K562 (cell line): ENCODE measurements around the gene TMEM53. TPM values are rescaled to one million over a fixed set of nuclear protein-coding genes. Genes with fewer than 3 reads are reported as not detected.
A peak's percentile ranks its signal among the peaks of the same experiment; 100 is the strongest.

Experiments used
- E2F6 ChIP-seq, 2 experiments: IDR thresholded peaks; 2 replicates each; pipeline ENCODE4 v1.6.1; 2011; ENCODE audit warnings: borderline replicate concordance in 1 of 2, control low read depth in 1 of 2, low read depth in 1 of 2, low read length in 1 of 2, mild to moderate bottlenecking in 1 of 2, mixed read lengths in 1 of 2, moderate library complexity in 1 of 2; ENCODE audit not compliant: insufficient read depth in 1 of 2, insufficient read length in 1 of 2, poor library complexity in 1 of 2, severe bottlenecking in 1 of 2; ENCODE audit errors: extremely low read depth in 1 of 2
- ELK3 ChIP-seq: fragments of 450-650 bp; formaldehyde crosslinking; IDR thresholded peaks from 2 replicates; pipeline ENCODE4 v1.4.0; 2020; ENCODE audit warnings: mild to moderate bottlenecking
- ETV1 ChIP-seq: fragments of 450-650 bp; conservative IDR thresholded peaks from 2 replicates; pipeline ENCODE4 v1.6.1; 2016; ENCODE audit warnings: missing genetic modification characterization, control low read depth, low read depth, missing compliant biosample characterization
- GTF2A2 ChIP-seq: IDR thresholded peaks from 2 replicates; pipeline ENCODE4 v1.6.1; 2016; ENCODE audit warnings: mild to moderate bottlenecking, missing genetic modification characterization, missing compliant biosample characterization
- KAT8 ChIP-seq: fragments of 450-650 bp; IDR thresholded peaks from 2 replicates; pipeline ENCODE4 v1.6.1; 2016; ENCODE audit warnings: low read depth, mild to moderate bottlenecking
- MAFG ChIP-seq: fragments of 450-650 bp; conservative IDR thresholded peaks from 2 replicates; pipeline ENCODE4 v1.6.1; 2016; ENCODE audit warnings: missing genetic modification characterization, missing compliant biosample characterization
- MECOM ChIP-seq: fragments of 250-450 bp; sonication (Bioruptor Pico); IDR thresholded peaks from 2 replicates; pipeline ENCODE4 v1.8.0; 2022; ENCODE audit warnings: inconsistent platforms
- MYBL2 ChIP-seq, 2 experiments: fragments of 450-650 bp in 1 of 2; sonication (generic) in 1 of 2; formaldehyde crosslinking in 1 of 2; IDR thresholded peaks; 2 replicates each; pipeline versions ENCODE4 v1.6.1 to v1.8.1; 2017 to 2022; ENCODE audit warnings: borderline replicate concordance in 1 of 2, inconsistent platforms in 1 of 2, low read depth in 1 of 2, mild to moderate bottlenecking in 1 of 2, missing genetic modification reagents in 1 of 2, moderate library complexity in 1 of 2
- NR2C2 ChIP-seq, 2 experiments: fragments of 200-800 bp in 1 of 2; sonication (Bioruptor generic) in 1 of 2; sonication (generic) in 1 of 2; formaldehyde crosslinking in 1 of 2; IDR thresholded peaks; 2 replicates each; pipeline versions ENCODE4 v1.6.1 to v1.8.0; 2016 to 2022; ENCODE audit warnings: mild to moderate bottlenecking in 1 of 2, missing compliant biosample characterization in 1 of 2, missing genetic modification characterization in 1 of 2, missing genetic modification reagents in 1 of 2
- POLR2AphosphoS5 ChIP-seq: IDR thresholded peaks from 2 replicates; pipeline ENCODE4 v1.6.1; 2011; ENCODE audit warnings: mild to moderate bottlenecking, low read depth, low read length, moderate library complexity; ENCODE audit not compliant: control insufficient read depth, insufficient read depth
- POLR2G ChIP-seq: fragments of 200-400 bp; formaldehyde crosslinking; IDR thresholded peaks from 2 replicates; pipeline ENCODE4 v1.6.1; 2017; ENCODE audit warnings: low read depth, mild to moderate bottlenecking, antibody characterized with exemption, low read length, moderate library complexity
- RBBP5 ChIP-seq: fragments of 200-600 bp; sonication (generic); IDR thresholded peaks from 2 replicates; pipeline ENCODE4 v1.6.1; 2012; ENCODE audit warnings: borderline replicate concordance, mild to moderate bottlenecking, low read length, control low read depth, inconsistent platforms; ENCODE audit not compliant: insufficient read depth, poor library complexity, severe bottlenecking
- SIN3A ChIP-seq, 2 experiments: fragments of 150-350 bp in 1 of 2; IDR thresholded peaks; 2 replicates each; pipeline ENCODE4 v1.6.1; 2011 to 2016; ENCODE audit warnings: borderline replicate concordance in 2 of 2, low read depth in 2 of 2, low read length in 2 of 2, mild to moderate bottlenecking in 2 of 2, moderate library complexity in 2 of 2; ENCODE audit not compliant: control insufficient read depth in 1 of 2
- SOX6 ChIP-seq: fragments of 450-650 bp; IDR thresholded peaks from 2 replicates; pipeline ENCODE4 v1.6.1; 2014; ENCODE audit warnings: mild to moderate bottlenecking
- THRAP3 ChIP-seq: fragments of 450-650 bp; IDR thresholded peaks from 2 replicates; pipeline ENCODE4 v1.6.1; 2016; ENCODE audit warnings: mild to moderate bottlenecking, inconsistent platforms, borderline replicate concordance
- ZBTB7A ChIP-seq: IDR thresholded peaks from 2 replicates; pipeline ENCODE4 v1.6.1; 2011; ENCODE audit warnings: low read depth, mild to moderate bottlenecking, low read length, moderate library complexity, borderline replicate concordance; ENCODE audit not compliant: control insufficient read depth
- polyA plus RNA-seq, 8 experiments: library from polyadenylated mRNA; depleted of rRNA in 4 of 8; stranded (reverse) in 5 of 8; unstranded in 3 of 8; fragments of >200 nt; fragmentation: Nextera tagmentation in 2 of 8; fragmentation: Illumina TruSeq in 1 of 8; extraction: Ambion mirVana in 2 of 8; extraction: Trizol in 1 of 8; gene quantifications; 2 replicates each; pipeline versions ENCODE4 v1.2.1 to v1.2.3, GENCODE V29; 2011 to 2014; ENCODE audit warnings: inconsistent platforms in 1 of 8, missing spikeins in 1 of 8
- total RNA-seq, 7 experiments: library from RNA; depleted of rRNA in 6 of 7; stranded (reverse); fragments of >200 nt in 6 of 7; fragmentation: Illumina TruSeq in 2 of 7; extraction: Trizol in 2 of 7; gene quantifications; 2 replicates each; pipeline versions ENCODE4 v1.2.1 to v1.2.3, GENCODE V29; 2011 to 2021; ENCODE audit warnings: low replicate concordance in 1 of 7
- TF ChIP-seq, protein P1 (sequence below): fragments of 450-650 bp; IDR thresholded peaks from 2 replicates; pipeline ENCODE4 v1.6.1; 2016; ENCODE audit warnings: antibody characterized with exemption

TMEM53 gene
- total and polyA plus RNA-seq, 9 of the 15 experiments (the other 6 are each of a cell fraction or from before 2014, with no cell fraction given) = 0.23 to 3.7 (median 2.0) TPM

DNA sequence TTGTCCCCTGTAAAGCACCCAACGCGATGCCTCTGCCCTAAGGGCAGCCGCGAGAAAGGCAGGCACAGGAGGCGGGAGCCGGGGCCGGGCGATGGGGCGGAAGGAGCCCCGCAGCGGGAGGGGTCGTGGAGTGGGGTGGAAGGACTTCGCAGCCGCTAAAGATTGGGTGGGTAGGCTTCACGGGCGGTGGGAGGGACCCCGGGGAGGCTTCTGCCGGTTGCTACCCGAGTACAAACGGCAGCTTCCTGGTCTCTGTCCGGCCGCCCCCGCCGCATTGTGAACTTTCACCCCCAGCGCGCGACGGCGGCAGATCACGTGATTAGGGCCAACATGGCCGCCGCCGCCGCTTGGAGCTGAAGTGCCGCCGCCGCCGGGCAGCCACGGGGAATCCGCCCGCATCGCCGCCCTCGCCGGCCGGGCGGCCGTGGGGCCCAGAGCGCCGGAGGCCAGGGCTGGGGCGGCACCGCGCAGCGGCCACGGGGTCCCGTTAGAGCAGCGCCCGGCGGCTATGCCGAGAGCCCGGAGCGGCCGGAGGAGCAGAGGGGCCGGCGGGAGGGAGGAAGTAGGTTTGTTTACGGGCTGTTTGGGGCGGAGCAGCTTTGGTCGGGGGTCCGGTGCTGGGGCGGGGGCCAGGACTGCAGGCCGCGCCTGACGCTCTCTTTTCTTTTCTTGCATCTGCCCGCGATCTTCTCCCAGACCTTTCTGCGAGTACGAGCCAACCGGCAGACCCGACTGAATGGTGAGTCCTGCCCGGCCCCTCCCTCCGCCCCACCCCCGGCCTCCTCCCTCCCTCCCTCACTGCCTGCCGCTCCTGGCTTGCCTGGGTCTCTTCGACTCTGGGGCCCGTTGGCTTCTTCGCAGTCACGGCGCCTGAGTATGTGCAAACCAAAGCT lies 42.4 kb downstream of the TMEM53 start (continued):
- peak; percentile 99 for TF ChIP-seq NR2C2 (CRISPR knock-in tag; IDR thresholded peaks at IDR 0.05)
- TF ChIP-seq NR2C2 (tag; IDR thresholded peaks at IDR 0.05) = peak; percentile 100
- TF ChIP-seq THRAP3 = no peak
- peak; percentile 55 to 76 for TF ChIP-seq E2F6 (IDR thresholded peaks at IDR 0.05; ENCODE audit: borderline replicate concordance in 1 of 2, extremely low read depth in 1 of 2, insufficient read depth in 1 of 2, insufficient read length in 1 of 2, low read depth in 1 of 2, low read length in 1 of 2, poor library complexity in 1 of 2, severe bottlenecking in 1 of 2)
- peak; percentile 84 for TF ChIP-seq ZBTB7A
- TF ChIP-seq MYBL2 (IDR thresholded peaks at IDR 0.05; ENCODE audit: low read depth) = no peak
- TF ChIP-seq MYBL2 (CRISPR knock-in tag; IDR thresholded peaks at IDR 0.05; ENCODE audit: borderline replicate concordance) = no peak
- TF ChIP-seq, protein P1, sequence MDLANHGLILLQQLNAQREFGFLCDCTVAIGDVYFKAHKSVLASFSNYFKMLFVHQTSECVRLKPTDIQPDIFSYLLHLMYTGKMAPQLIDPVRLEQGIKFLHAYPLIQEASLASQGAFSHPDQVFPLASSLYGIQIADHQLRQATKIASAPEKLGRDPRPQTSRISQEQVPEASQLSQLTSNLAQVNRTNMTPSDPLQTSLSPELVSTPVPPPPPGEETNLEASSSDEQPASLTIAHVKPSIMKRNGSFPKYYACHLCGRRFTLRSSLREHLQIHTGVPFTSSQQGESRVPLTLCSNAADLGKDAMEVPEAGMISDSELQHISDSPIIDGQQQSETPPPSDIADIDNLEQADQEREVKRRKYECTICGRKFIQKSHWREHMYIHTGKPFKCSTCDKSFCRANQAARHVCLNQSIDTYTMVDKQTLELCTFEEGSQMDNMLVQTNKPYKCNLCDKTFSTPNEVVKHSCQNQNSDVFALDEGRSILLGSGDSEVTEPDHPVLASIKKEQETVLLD = peak; percentile 71
- peak; percentile 57; the same call in 1 of the 2 replicates for TF ChIP-seq MECOM (CRISPR knock-in tag)
- peak; percentile 45 for TF ChIP-seq SOX6
- no peak for TF ChIP-seq MAFG (tag)
- TF ChIP-seq KAT8 = no peak
- peak; percentile 100 for TF ChIP-seq RBBP5
- TF ChIP-seq SIN3A (IDR thresholded peaks at IDR 0.05; ENCODE audit: borderline replicate concordance in 2 of 2, control insufficient read depth in 1 of 2, low read depth in 2 of 2, low read length in 2 of 2) = peak; percentile 32 to 63; a peak in 3 of 4 replicates
- no peak for TF ChIP-seq ELK3 (CRISPR knock-in tag)
- TF ChIP-seq POLR2G = peak; percentile 99
- TF ChIP-seq POLR2AphosphoS5 = peak; percentile 64; the same call in 1 of the 2 replicates
- TF ChIP-seq GTF2A2 (tag) = peak; percentile 80; the same call in 1 of the 2 replicates
- TF ChIP-seq ETV1 = peak; percentile 47; the same call in 1 of the 2 replicates
